SK-N-SH (cell line): ENCODE measurements around the gene TLCD2. TPM values are rescaled to one million over a fixed set of nuclear protein-coding genes. Genes with fewer than 3 reads are reported as not detected.

Experiments
- CTCF ChIA-PET: fragments of 300-600, 350-600 bp; formaldehyde crosslinking; extraction: SDS; loops from one replicate; lab custom pipeline; 2021; lab: Yijun Ruan, JAX
- POLR2A ChIA-PET: fragments of 350-600 bp; sonication (Branson Sonifier 250); formaldehyde crosslinking; extraction: SDS; loops from one replicate; lab custom pipeline; 2020; ENCODE audit warnings: antibody characterized with exemption, inconsistent platforms; lab: Yijun Ruan, JAX
- DNase-seq: peaks from one replicate; pipeline ENCODE4 v3.0.0; 2012
- H2AFZ ChIP-seq: fragments of 200-600 bp; sonication (generic); 2 replicates; pipeline ENCODE4 v1.8.1; 2016; ENCODE audit warnings: antibody characterized with exemption, mild to moderate bottlenecking, low read depth
- H3F3A ChIP-seq: fragments of 200-600 bp; sonication (generic); replicated peaks from 2 replicates; pipeline ENCODE3; 2016; ENCODE audit warnings: antibody characterized with exemption, mild to moderate bottlenecking; ENCODE audit not compliant: insufficient read depth
- H3K27ac ChIP-seq, 2 experiments: fragments of 200-500 bp in 1 of 2; fragments of 200-600 bp in 1 of 2; sonication (Bioruptor generic) in 1 of 2; sonication (generic), shearing (Covaris generic) in 1 of 2; 2 replicates each; pipeline versions ENCODE4 v1.5.1 to v1.6.1; 2014 to 2016; ENCODE audit warnings: low read depth in 2 of 2, inconsistent platforms in 1 of 2, low read length in 1 of 2, mild to moderate bottlenecking in 1 of 2, mixed read lengths in 1 of 2
- H3K27me3 ChIP-seq: fragments of 200-600 bp; sonication (generic), shearing (Covaris generic); 2 replicates; pipeline ENCODE4 v1.6.1; 2016; ENCODE audit warnings: mixed run types; ENCODE audit not compliant: insufficient read depth
- H3K36me3 ChIP-seq, 2 experiments: fragments of 200-500 bp in 1 of 2; fragments of 200-600 bp in 1 of 2; sonication (Bioruptor generic) in 1 of 2; sonication (generic) in 1 of 2; replicated peaks in 1 of 2; 2 replicates each; pipeline versions ENCODE3 to v1.5.1; 2014 to 2016; ENCODE audit warnings: low read length in 1 of 2, mild to moderate bottlenecking in 1 of 2; ENCODE audit not compliant: insufficient read depth in 2 of 2, control insufficient read depth in 1 of 2
- H3K4me1 ChIP-seq, 2 experiments: fragments of 200-500 bp in 1 of 2; fragments of 200-600 bp in 1 of 2; sonication (Bioruptor generic) in 1 of 2; sonication (generic), shearing (Covaris generic) in 1 of 2; 2 replicates each; pipeline versions ENCODE4 v1.5.1 to v1.6.1; 2014 to 2016; ENCODE audit warnings: low read depth in 1 of 2, low read length in 1 of 2, mixed run types in 1 of 2; ENCODE audit not compliant: insufficient read depth in 2 of 2, control insufficient read depth in 1 of 2
- H3K4me2 ChIP-seq: fragments of 200-600 bp; sonication (generic), shearing (Covaris generic); 2 replicates; pipeline ENCODE4 v1.6.1; 2017; ENCODE audit warnings: mixed run types
- H3K4me3 ChIP-seq, 2 experiments: fragments of 200-500 bp in 1 of 2; fragments of 200-600 bp in 1 of 2; sonication (Bioruptor generic) in 1 of 2; sonication (generic), shearing (Covaris generic) in 1 of 2; 2 replicates each; pipeline versions ENCODE4 v1.5.1 to v1.8.1; 2014 to 2016; ENCODE audit warnings: low read depth in 2 of 2, inconsistent platforms in 1 of 2, low read length in 1 of 2, mild to moderate bottlenecking in 1 of 2, mixed read lengths in 1 of 2, moderate library complexity in 1 of 2
- H3K79me2 ChIP-seq: fragments of 200-600 bp; sonication (generic); 2 replicates; pipeline ENCODE4 v1.8.1; 2017; ENCODE audit warnings: mild to moderate bottlenecking; ENCODE audit not compliant: insufficient read depth
- H3K9ac ChIP-seq: fragments of 200-600 bp; sonication (generic); 2 replicates; pipeline ENCODE4 v1.6.1; 2017; ENCODE audit warnings: mixed run types
- H3K9me2 ChIP-seq: fragments of 200-600 bp; sonication (generic); 2 replicates; pipeline ENCODE4 v1.6.1; 2017; ENCODE audit warnings: mixed run types
- H3K9me3 ChIP-seq: fragments of 200-600 bp; sonication (generic); 2 replicates; pipeline ENCODE4 v1.6.1; 2017; ENCODE audit warnings: mixed run types, mild to moderate bottlenecking, moderate library complexity
- H4K20me1 ChIP-seq: fragments of 200-600 bp; sonication (generic); 2 replicates; pipeline ENCODE4 v1.6.1; 2017; ENCODE audit warnings: mild to moderate bottlenecking, mixed run types; ENCODE audit not compliant: insufficient read depth
- CHD2 ChIP-seq: fragments of 150-350 bp; IDR thresholded peaks from 2 replicates; pipeline ENCODE4 v1.6.1; 2018; ENCODE audit warnings: low read length; ENCODE audit not compliant: partially characterized antibody
- CTCF ChIP-seq: fragments of 200-600 bp; sonication (generic); IDR thresholded peaks from 2 replicates; pipeline ENCODE4 v1.6.1; 2017; ENCODE audit warnings: antibody characterized with exemption, mild to moderate bottlenecking, moderate library complexity
- ELF1 ChIP-seq: IDR thresholded peaks from 2 replicates; pipeline ENCODE4 v1.4.0; 2012
- EP300 ChIP-seq, 2 experiments: IDR thresholded peaks; 2 replicates each; pipeline versions ENCODE4 v1.4.0 to v1.6.1; 2012; ENCODE audit warnings: borderline replicate concordance in 1 of 2, low read depth in 1 of 2, low read length in 1 of 2
- EZH2phosphoT487 ChIP-seq: fragments of 200-600 bp; sonication (generic); IDR thresholded peaks from 2 replicates; pipeline ENCODE4 v1.6.1; 2017; ENCODE audit warnings: low read depth, mixed run types, mild to moderate bottlenecking, antibody characterized with exemption, moderate library complexity, borderline replicate concordance
- FOSL2 ChIP-seq: IDR thresholded peaks from 2 replicates; pipeline ENCODE4 v1.4.0; 2012; ENCODE audit warnings: low read depth, mild to moderate bottlenecking, moderate library complexity, borderline replicate concordance
- FOXJ3 ChIP-seq: sonication (generic); formaldehyde crosslinking; IDR thresholded peaks from 2 replicates; pipeline ENCODE4 v1.5.1; 2020; ENCODE audit warnings: mild to moderate bottlenecking, missing genetic modification reagents
- GABPA ChIP-seq: IDR thresholded peaks from 2 replicates; pipeline ENCODE4 v1.4.0; 2012; ENCODE audit warnings: low read depth, mild to moderate bottlenecking
- MAX ChIP-seq: IDR thresholded peaks from 2 replicates; pipeline ENCODE4 v1.4.0; 2012; ENCODE audit warnings: low read depth
- MXI1 ChIP-seq: IDR thresholded peaks from 2 replicates; pipeline ENCODE4 v1.6.1; 2012; ENCODE audit warnings: mild to moderate bottlenecking, low read depth, low read length, improper control_type of control experiment
- NFIC ChIP-seq: IDR thresholded peaks from 2 replicates; pipeline ENCODE4 v1.4.0; 2012; ENCODE audit warnings: borderline replicate concordance
- PBX3 ChIP-seq: IDR thresholded peaks from 2 replicates; pipeline ENCODE4; 2012
- POLR2AphosphoS5 ChIP-seq: IDR thresholded peaks from 2 replicates; pipeline ENCODE4 v1.6.1; 2012; ENCODE audit warnings: low read depth, low read length
- RAD21 ChIP-seq: IDR thresholded peaks from 2 replicates; pipeline ENCODE4 v1.6.1; 2012; ENCODE audit warnings: mild to moderate bottlenecking, low read length
- RCOR1 ChIP-seq: fragments of 150-350 bp; IDR thresholded peaks from 2 replicates; pipeline ENCODE4 v1.6.1; 2017; ENCODE audit warnings: antibody characterized with exemption, low read length
- REST ChIP-seq: IDR thresholded peaks from 2 replicates; pipeline ENCODE4 v1.6.1; 2012; ENCODE audit warnings: mild to moderate bottlenecking, low read depth, low read length, moderate library complexity
- SIN3A ChIP-seq: IDR thresholded peaks from 2 replicates; pipeline ENCODE4 v1.6.1; 2012; ENCODE audit warnings: low read depth, mild to moderate bottlenecking, low read length, moderate library complexity, borderline replicate concordance
- SMC3 ChIP-seq: IDR thresholded peaks from 2 replicates; pipeline ENCODE4 v1.6.1; 2012; ENCODE audit warnings: low read depth, low read length, improper control_type of control experiment
- TEAD4 ChIP-seq: IDR thresholded peaks from 2 replicates; pipeline ENCODE4 v1.4.0; 2012; ENCODE audit warnings: mild to moderate bottlenecking, borderline replicate concordance; ENCODE audit not compliant: insufficient read depth
- USF1 ChIP-seq: IDR thresholded peaks from 2 replicates; pipeline ENCODE4 v1.4.0; 2012; ENCODE audit warnings: low read depth, borderline replicate concordance
- USF2 ChIP-seq: fragments of 150-350 bp; IDR thresholded peaks from 2 replicates; pipeline ENCODE4 v1.6.1; 2017; ENCODE audit warnings: antibody characterized with exemption, low read length, low read depth, borderline replicate concordance
- WGBS: methylation state at CpG from one replicate; pipeline ENCODE4 v1.1.6; 2017; ENCODE audit warnings: low lambda C conversion rate; 5-methylcytosine and 5-hydroxymethylcytosine counted together
- polyA plus RNA-seq, 3 experiments: library from polyadenylated mRNA; depleted of rRNA; stranded (reverse); fragments of >200 nt; gene quantifications; 2 replicates each; pipeline ENCODE4 v1.2.3, GENCODE V29; 2012

The TLCD2 gene
- polyA plus RNA-seq, 1 of the 3 experiments (the other 2 are of a cell fraction) = 1.3 TPM

- TF ChIP-seq TEAD4 (no peak), EP300 (IDR thresholded peaks at IDR 0.05; ENCODE audit: borderline replicate concordance in 1 of 2, low read depth in 1 of 2, low read length in 1 of 2) (no peak), USF1 (no peak), NFIC (no peak), PBX3 (no peak), FOSL2 (no peak), MAX (no peak)
Measured at GRCh38 chr17:1661045-1661444, 49.1 kb downstream of the TLCD2 start (continued).

- Histone ChIP-seq H3K9ac (no peak overlapping the region), H2AFZ (no peak overlapping the region), H3K9me3 (no peaks in the 10 kb centered on the region), H3K9me2 (no peaks in the 10 kb centered on the region), H4K20me1 (0 out of 2 replicates have a peak, but pooled peaks cover 6% of the 10 kb centered on the region), H3F3A (peaks cover 17% of the 10 kb centered on the region), H3K27me3 (no peaks in the 10 kb centered on the region), H3K4me2 (no peak overlapping the region), H3K36me3 (peaks cover 78 to 99% of the 10 kb centered on the region in 2 experiments), H3K4me3 (no peak overlapping the region), H3K79me2 (peaks cover 10% of the 10 kb centered on the region; the same call in 1 of the 2 replicates), H3K27ac (no peak overlapping the region), H3K4me1 (no peaks in the 10 kb centered on the region)
- ChIA-PET POLR2A (interaction anchor here (1.3 kb wide), 1 partner anchor 9 kb away, joined by 3 read pairs; the partner anchor contains the start of gene RILP), CTCF (interaction anchor here (1.0 to 6.8 kb wide), 4 partner anchors 9 to 84 kb away, joined by 3 to 47 read pairs (median 6); partner anchors contain the start of gene RILP)
- 97% methylated on average over 9 of the region's 9 CpGs for WGBS
- DNase-seq = no peak
- TF ChIP-seq EZH2phosphoT487 (no peak), SMC3 (no peak), GABPA (no peak), SIN3A (no peak), RCOR1 (no peak), USF1 (no peak), CTCF (no peak), POLR2AphosphoS5 (no peak), TEAD4 (no peak), REST (no peak), ELF1 (no peak), FOSL2 (no peak), FOXJ3 (no peak), RAD21 (no peak), CHD2 (no peak), USF2 (no peak), MXI1 (no peak)
Measured at GRCh38 chr17:1658100-1658499, 52.1 kb downstream of the TLCD2 start.
